DND-41 (cell line): ENCODE results near the gene SUN3.

Experiments used
- ATAC-seq: fragments of 200-7000 bp; cut with Tn5 transposase; 3 replicates; pipeline ENCODE4 v1.9.1; 2021; ENCODE audit warnings: low read depth; ENCODE audit not compliant: insufficient read depth
- DNase-seq: peaks from one replicate; pipeline ENCODE4 v3.0.0-alpha.2; 2020
- H2AFZ ChIP-seq: 2 replicates; pipeline ENCODE4 v1.6.0; 2012; ENCODE audit warnings: low read depth, low read length
- H3K27ac ChIP-seq: 2 replicates; pipeline ENCODE4 v1.5.1; 2012; ENCODE audit warnings: low read length, inconsistent platforms
- H3K27me3 ChIP-seq: fragments of 200-600 bp; sonication (generic); 2 replicates; pipeline ENCODE4 v1.6.0; 2012; ENCODE audit warnings: low read length, mild to moderate bottlenecking, inconsistent platforms; ENCODE audit not compliant: insufficient read depth, poor library complexity
- H3K36me3 ChIP-seq: 2 replicates; pipeline ENCODE4 v1.5.1; 2012; ENCODE audit warnings: low read length, inconsistent platforms; ENCODE audit not compliant: insufficient read depth
- H3K4me1 ChIP-seq: 2 replicates; pipeline ENCODE4 v1.5.1; 2012; ENCODE audit warnings: mild to moderate bottlenecking, low read length; ENCODE audit not compliant: insufficient read depth
- H3K4me2 ChIP-seq: 2 replicates; pipeline ENCODE4 v1.6.0; 2012; ENCODE audit warnings: mild to moderate bottlenecking, moderate library complexity, low read length, inconsistent platforms; ENCODE audit not compliant: insufficient read depth
- H3K4me3 ChIP-seq, 2 experiments: fragments of 200-600 bp in 1 of 2; shearing (Covaris generic) in 1 of 2; 2 replicates each; pipeline ENCODE4 v1.5.1; 2012 to 2016; ENCODE audit warnings: inconsistent platforms in 2 of 2, low read length in 2 of 2, mild to moderate bottlenecking in 2 of 2, low read depth in 1 of 2, moderate library complexity in 1 of 2
- H3K79me2 ChIP-seq: 2 replicates; pipeline ENCODE4 v1.6.0; 2012; ENCODE audit warnings: low read length, inconsistent platforms; ENCODE audit not compliant: insufficient read depth
- H3K9ac ChIP-seq: 2 replicates; pipeline ENCODE4 v1.6.0; 2012; ENCODE audit warnings: low read depth, mild to moderate bottlenecking, inconsistent platforms, low read length, moderate library complexity
- H3K9me3 ChIP-seq: 2 replicates; pipeline ENCODE4 v1.5.1; 2012; ENCODE audit warnings: low read length, moderate library complexity, mild to moderate bottlenecking, inconsistent platforms; ENCODE audit not compliant: insufficient read depth, severe bottlenecking
- H4K20me1 ChIP-seq: 2 replicates; pipeline ENCODE4 v1.6.0; 2012; ENCODE audit warnings: low read length; ENCODE audit not compliant: insufficient read depth
- EZH2 ChIP-seq: IDR thresholded peaks from 3 replicates; pipeline ENCODE4 v1.6.1; 2012; ENCODE audit warnings: borderline replicate concordance, low read depth, mild to moderate bottlenecking, moderate library complexity, low read length, inconsistent platforms; ENCODE audit not compliant: severe bottlenecking
- TF ChIP-seq, protein P1 (sequence below): IDR thresholded peaks from 2 replicates; pipeline ENCODE4 v1.5.1; 2012; ENCODE audit warnings: borderline replicate concordance, low read length, moderate library complexity, mild to moderate bottlenecking; ENCODE audit not compliant: poor library complexity, severe bottlenecking; ENCODE audit errors: extremely low read depth

SUN3 gene

GRCh38 chr7:48048113-48048512, 19.2 kb upstream of the SUN3 start:
- H3K4me3 ChIP-seq = no peak overlapping the region
- no peaks in the 10 kb centered on the region for H3K79me2 ChIP-seq
- no peaks in the 10 kb centered on the region for H3K27me3 ChIP-seq
- ATAC-seq (no peak), DNase-seq (no peak)
- H3K4me1 ChIP-seq = no peaks in the 10 kb centered on the region
- H3K9ac ChIP-seq = no peak overlapping the region
- H4K20me1 ChIP-seq = no peaks in the 10 kb centered on the region
- TF ChIP-seq, protein P1, sequence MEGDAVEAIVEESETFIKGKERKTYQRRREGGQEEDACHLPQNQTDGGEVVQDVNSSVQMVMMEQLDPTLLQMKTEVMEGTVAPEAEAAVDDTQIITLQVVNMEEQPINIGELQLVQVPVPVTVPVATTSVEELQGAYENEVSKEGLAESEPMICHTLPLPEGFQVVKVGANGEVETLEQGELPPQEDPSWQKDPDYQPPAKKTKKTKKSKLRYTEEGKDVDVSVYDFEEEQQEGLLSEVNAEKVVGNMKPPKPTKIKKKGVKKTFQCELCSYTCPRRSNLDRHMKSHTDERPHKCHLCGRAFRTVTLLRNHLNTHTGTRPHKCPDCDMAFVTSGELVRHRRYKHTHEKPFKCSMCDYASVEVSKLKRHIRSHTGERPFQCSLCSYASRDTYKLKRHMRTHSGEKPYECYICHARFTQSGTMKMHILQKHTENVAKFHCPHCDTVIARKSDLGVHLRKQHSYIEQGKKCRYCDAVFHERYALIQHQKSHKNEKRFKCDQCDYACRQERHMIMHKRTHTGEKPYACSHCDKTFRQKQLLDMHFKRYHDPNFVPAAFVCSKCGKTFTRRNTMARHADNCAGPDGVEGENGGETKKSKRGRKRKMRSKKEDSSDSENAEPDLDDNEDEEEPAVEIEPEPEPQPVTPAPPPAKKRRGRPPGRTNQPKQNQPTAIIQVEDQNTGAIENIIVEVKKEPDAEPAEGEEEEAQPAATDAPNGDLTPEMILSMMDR = no peak
- TF ChIP-seq EZH2 = no peak
- no peaks in the 10 kb centered on the region for H3K36me3 ChIP-seq
- no peaks in the 10 kb centered on the region for H3K9me3 ChIP-seq
- no peak overlapping the region for H2AFZ ChIP-seq
- no peak overlapping the region for H3K4me2 ChIP-seq
- H3K27ac ChIP-seq = no peak overlapping the region

DNA sequence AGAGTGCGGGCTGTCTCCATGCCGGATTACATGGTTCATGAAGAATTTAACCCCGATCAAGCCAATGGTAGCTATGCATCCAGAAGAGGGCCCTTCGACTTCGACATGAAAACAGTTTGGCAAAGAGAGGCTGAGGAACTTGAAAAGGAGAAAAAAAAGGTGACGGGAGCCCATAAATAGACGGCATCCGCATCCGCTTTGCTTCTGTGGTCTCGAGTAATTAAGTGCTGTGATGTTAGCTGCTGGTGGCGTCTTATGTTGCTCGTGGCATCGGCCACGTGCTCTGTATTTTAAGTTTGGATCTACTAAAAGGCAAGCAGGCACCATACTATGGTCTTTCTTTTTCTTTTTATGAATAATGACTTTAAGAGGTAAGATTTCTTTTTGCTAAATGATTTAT, 17.6 kb upstream of the SUN3 start:
- Histone ChIP-seq H3K4me2 (no peak overlapping the region), H2AFZ (no peak overlapping the region), H3K4me1 (no peaks in the 10 kb centered on the region), H3K27ac (no peak overlapping the region), H3K9ac (no peak overlapping the region), H3K79me2 (no peaks in the 10 kb centered on the region), H3K36me3 (no peaks in the 10 kb centered on the region), H3K4me3 (no peak overlapping the region), H3K9me3 (no peaks in the 10 kb centered on the region), H3K27me3 (no peaks in the 10 kb centered on the region), H4K20me1 (no peaks in the 10 kb centered on the region)
- no peak for TF ChIP-seq EZH2
- TF ChIP-seq, protein P1 = no peak
- DNase-seq = no peak
- no peak for ATAC-seq

DNA sequence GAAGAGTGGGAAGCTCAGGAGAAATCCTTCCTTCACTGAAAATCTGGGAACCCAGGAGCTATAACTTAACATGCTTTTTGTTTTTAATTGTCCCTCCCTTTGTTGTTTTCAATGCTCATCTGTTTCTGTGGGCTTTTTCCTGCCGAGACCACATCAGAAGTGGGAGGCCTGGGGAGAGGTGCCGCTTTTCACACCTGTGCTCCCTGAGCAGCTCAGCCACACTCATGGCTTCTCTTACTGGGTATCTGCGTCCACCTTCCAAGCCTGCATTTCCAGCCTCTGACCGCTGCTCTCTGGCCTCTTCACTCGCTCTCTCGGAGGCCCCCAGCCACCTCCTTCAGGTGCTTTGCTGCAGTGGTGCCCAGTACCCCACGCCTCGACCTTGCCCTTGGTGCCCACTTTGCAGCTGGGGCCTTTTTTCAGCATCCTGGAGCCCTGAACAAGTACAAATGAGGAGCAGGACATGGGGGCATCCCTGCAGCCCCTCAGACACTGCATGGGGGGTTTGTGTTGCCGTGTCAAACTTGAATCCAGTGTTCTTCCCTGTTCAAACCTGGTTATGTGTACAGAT, 16.4 kb upstream of the SUN3 start:
- Histone ChIP-seq H4K20me1 (no peaks in the 10 kb centered on the region), H3K4me1 (no peaks in the 10 kb centered on the region), H3K9me3 (no peaks in the 10 kb centered on the region), H3K4me3 (no peak overlapping the region), H3K9ac (no peak overlapping the region), H3K4me2 (no peak overlapping the region), H3K27ac (no peak overlapping the region), H3K79me2 (no peaks in the 10 kb centered on the region), H3K36me3 (no peaks in the 10 kb centered on the region), H2AFZ (no peak overlapping the region), H3K27me3 (no peaks in the 10 kb centered on the region)
- DNase-seq = no peak
- no peak for TF ChIP-seq EZH2
- TF ChIP-seq, protein P1 = no peak
- peak; percentile 49; the same call in 2 of the 3 replicates for ATAC-seq

DNA sequence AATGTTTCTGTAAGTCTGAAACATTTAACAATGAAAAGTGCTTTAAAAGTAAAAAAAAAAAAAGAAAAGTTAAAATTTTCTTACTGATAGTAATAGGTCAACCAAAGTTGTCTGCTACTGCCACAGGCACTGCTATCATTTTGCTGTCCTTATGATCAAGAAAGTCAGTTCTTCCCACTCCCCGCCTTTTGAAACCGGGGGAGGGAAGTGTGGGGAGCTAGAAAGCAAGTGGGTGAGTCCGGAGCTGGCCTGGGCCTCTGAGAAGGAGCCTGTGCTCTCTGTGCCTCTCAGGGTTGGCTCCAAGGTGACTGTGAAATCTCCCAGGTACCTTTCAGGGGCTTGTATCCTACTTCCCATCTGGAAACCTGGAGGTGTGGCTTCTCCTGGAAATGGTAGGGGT, 13.7 kb upstream of the SUN3 start:
- Histone ChIP-seq H3K27me3 (no peaks in the 10 kb centered on the region), H3K36me3 (no peaks in the 10 kb centered on the region), H3K79me2 (no peaks in the 10 kb centered on the region), H3K4me3 (no peak overlapping the region), H3K9me3 (no peaks in the 10 kb centered on the region), H3K9ac (no peak overlapping the region), H4K20me1 (no peaks in the 10 kb centered on the region), H3K4me1 (no peaks in the 10 kb centered on the region), H2AFZ (no peak overlapping the region), H3K4me2 (no peak overlapping the region), H3K27ac (no peak overlapping the region)
- TF ChIP-seq, protein P1 = no peak
- no peak for TF ChIP-seq EZH2
- no peak for ATAC-seq
- no peak for DNase-seq
